WERI-Rb-1 (cell line): ENCODE measurements around the gene TMEM229A.

Experiments
- DNase-seq: peaks from one replicate; pipeline ENCODE4 v3.0.0-alpha.2; 2020
- H3K27ac ChIP-seq: fragments of 250-450 bp; sonication (Bioruptor Pico); 2 replicates; pipeline ENCODE4 v1.5.1; 2020; ENCODE audit warnings: mild to moderate bottlenecking, moderate library complexity
- H3K27me3 ChIP-seq: fragments of 250-450 bp; sonication (Bioruptor Pico); 2 replicates; pipeline ENCODE4 v1.5.1; 2021; ENCODE audit warnings: mild to moderate bottlenecking, low read depth, moderate library complexity; ENCODE audit not compliant: insufficient read depth, severe bottlenecking
- H3K36me3 ChIP-seq: fragments of 250-450 bp; sonication (Bioruptor Pico); 2 replicates; pipeline ENCODE4 v1.5.1; 2020; ENCODE audit warnings: mild to moderate bottlenecking, moderate library complexity
- H3K4me3 ChIP-seq: 2 replicates; pipeline ENCODE4 v1.5.1; 2011; ENCODE audit warnings: low read depth, mild to moderate bottlenecking, control low read depth, low read length
- H3K9me3 ChIP-seq: fragments of 250-450 bp; sonication (Bioruptor Pico); 2 replicates; pipeline ENCODE4 v1.5.1; 2021; ENCODE audit warnings: mild to moderate bottlenecking, moderate library complexity; ENCODE audit not compliant: severe bottlenecking
- TF ChIP-seq, protein P1 (sequence below): IDR thresholded peaks from 2 replicates; pipeline ENCODE4 v1.5.1; 2011; ENCODE audit warnings: low read depth, mild to moderate bottlenecking, control low read depth, inconsistent platforms, low read length

Gene TMEM229A

DNA sequence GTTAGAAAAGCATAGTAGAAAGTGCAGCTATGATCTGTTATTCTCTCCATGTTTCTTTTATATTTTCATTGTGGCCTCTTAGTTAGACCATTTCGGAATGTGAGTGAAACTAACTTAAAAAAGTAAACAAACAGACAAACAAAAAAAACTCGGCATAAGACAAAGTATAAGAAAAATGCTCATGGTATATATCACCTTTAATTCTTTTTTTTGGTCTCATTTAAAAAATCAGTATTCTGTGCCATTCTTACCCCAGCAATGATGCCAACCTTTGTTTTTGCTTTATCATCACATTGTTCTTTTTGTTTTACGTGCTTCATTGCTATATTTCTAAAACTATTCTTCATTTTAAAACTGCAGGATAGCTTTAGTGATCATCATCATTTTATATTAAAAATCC is 2.8 kb upstream of the TMEM229A start:
- H3K9me3 ChIP-seq = no peaks in the 10 kb centered on the region
- H3K27me3 ChIP-seq = peaks cover 6% of the 10 kb centered on the region
- H3K27ac ChIP-seq = no peak overlapping the region
- H3K36me3 ChIP-seq = no peaks in the 10 kb centered on the region
- no peak overlapping the region for H3K4me3 ChIP-seq
- no peak for DNase-seq
- TF ChIP-seq, protein P1, sequence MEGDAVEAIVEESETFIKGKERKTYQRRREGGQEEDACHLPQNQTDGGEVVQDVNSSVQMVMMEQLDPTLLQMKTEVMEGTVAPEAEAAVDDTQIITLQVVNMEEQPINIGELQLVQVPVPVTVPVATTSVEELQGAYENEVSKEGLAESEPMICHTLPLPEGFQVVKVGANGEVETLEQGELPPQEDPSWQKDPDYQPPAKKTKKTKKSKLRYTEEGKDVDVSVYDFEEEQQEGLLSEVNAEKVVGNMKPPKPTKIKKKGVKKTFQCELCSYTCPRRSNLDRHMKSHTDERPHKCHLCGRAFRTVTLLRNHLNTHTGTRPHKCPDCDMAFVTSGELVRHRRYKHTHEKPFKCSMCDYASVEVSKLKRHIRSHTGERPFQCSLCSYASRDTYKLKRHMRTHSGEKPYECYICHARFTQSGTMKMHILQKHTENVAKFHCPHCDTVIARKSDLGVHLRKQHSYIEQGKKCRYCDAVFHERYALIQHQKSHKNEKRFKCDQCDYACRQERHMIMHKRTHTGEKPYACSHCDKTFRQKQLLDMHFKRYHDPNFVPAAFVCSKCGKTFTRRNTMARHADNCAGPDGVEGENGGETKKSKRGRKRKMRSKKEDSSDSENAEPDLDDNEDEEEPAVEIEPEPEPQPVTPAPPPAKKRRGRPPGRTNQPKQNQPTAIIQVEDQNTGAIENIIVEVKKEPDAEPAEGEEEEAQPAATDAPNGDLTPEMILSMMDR = no peak

DNA sequence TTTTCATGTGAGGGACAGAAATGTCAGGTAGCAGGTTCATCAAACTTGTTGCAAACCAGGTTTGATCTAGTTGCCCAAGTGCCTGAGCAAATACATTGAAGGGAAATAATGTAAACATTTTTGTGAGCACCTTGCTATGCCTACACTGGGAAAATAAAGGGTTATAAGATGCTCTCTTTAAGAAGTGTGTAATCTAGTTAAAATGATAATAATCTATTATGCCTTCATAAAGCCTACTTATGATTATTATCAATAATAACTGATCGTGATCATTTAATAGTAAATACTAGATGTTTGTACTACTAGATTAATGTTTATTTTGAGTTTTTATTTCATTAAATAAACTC is 1.9 kb upstream of the TMEM229A start:
- Histone ChIP-seq H3K27ac (no peak overlapping the region), H3K27me3 (peaks cover 6% of the 10 kb centered on the region), H3K4me3 (no peak overlapping the region), H3K36me3 (no peaks in the 10 kb centered on the region), H3K9me3 (no peaks in the 10 kb centered on the region)
- no peak for DNase-seq
- TF ChIP-seq, protein P1 = no peak

DNA sequence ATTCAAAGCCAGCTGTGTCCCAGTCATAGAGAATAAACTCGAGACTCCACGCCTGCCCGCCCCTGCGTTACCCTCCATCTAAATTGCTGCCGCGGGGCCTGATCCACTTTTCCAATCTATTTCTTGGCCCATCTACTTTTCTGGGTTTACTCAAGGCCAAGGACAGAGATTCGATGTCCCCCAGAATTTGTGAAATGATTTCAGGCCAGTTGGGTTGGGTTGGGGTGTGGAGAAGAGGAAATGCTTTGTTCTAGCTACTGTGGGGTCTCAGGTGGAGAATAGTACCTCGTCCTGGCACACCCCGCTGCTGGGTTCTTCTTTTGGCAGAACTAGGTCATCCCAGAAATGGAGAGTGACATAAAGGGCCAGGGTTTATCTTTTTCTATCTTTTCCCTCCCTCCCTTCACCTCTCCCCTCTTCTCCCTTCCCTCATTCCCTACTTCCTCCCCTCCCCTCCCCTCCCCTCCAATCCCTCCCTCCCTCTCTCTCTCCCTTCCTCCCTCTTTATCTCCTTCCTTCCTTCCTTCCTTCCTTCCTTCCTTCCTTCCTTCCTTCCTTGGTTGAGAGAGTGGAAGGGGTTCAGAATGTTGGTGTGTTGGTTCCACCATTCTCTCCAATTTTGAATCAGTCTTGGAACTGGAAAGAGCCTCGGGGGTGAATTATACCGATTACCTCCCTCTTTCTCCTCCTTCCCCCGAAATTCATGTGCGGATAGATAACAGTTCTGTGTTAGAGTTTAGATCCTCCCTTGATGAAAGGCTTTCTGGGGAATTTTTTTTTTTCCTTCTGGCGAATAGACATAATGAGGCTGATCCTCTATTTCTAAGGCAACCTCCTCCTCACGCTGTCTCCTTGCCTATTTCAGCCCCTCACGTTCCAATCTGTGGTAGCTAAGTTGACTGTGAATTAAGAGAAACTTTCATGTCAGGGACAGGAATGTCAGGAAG is 1.2 kb upstream of the TMEM229A start:
- no peak for DNase-seq
- Histone ChIP-seq H3K9me3 (no peaks in the 10 kb centered on the region), H3K27ac (no peak overlapping the region), H3K36me3 (no peaks in the 10 kb centered on the region), H3K27me3 (peaks cover 6% of the 10 kb centered on the region), H3K4me3 (no peak overlapping the region)
- TF ChIP-seq, protein P1 = no peak

DNA sequence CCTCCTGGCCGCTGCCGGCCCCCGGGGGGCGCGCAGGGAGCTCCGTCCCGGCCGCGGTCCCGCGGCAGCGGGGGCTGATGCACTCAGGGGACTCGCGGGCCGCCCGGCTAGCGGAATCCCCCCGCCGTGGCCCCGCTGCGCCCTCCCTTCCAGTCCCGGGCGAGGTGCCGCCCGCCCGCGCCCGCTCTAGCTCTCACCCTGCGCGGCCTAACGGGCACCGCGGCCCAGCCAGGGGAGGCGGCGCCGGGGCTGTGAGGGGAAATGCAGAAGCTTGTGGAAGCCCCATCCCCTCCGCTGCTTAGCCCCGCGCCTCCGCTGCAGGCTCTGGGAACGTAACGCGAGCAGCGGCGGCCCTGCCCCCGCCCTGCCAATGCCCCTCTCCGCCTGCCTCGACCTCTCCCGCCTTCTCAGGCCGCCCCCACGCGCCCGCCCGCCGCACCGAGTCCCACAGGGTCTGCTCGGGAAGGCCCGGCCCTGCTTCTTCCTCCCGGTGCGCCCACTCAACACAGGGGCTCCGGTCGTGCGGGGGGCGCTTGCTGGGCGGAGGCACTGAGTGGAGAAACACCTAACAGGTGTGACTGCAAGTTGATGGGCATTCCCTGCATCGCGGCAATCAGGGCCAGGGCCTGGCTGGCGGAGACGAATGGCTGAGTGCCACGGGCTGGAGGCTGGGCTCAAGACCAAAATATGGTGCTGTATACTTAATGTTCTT is 384 bp upstream of the TMEM229A start:
- TF ChIP-seq, protein P1 = 0 out of 2 replicates have a peak, but pooled peaks have one; percentile 7
- Histone ChIP-seq H3K36me3 (no peaks in the 10 kb centered on the region), H3K9me3 (no peaks in the 10 kb centered on the region), H3K27me3 (peaks cover 6% of the 10 kb centered on the region), H3K27ac (no peak overlapping the region), H3K4me3 (peak overlapping the region; percentile 45)
- DNase-seq = peak; percentile 51

DNA sequence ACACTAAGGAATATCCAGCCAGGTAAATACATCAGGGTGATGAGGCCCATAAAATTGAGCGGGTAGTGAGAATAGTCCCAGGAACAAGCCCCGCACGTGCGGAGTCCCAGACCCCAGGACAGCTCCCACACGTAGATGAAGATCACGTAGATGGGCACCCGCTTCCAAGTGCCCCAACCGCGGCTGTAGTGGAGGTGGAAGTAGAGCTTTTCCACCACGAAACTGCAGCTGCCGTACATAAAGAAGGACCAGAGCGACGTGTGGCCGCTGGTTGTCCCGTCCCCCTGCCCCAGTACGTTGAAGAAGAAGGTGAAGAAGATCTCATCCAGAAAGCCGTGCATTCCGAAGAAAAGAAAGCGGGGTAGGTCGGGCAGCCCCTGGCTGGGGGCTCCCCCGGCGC is 948 bp downstream of the TMEM229A start:
- Histone ChIP-seq H3K9me3 (no peaks in the 10 kb centered on the region), H3K36me3 (no peaks in the 10 kb centered on the region), H3K27ac (no peak overlapping the region), H3K4me3 (peak overlapping the region; percentile 71), H3K27me3 (peaks cover 6% of the 10 kb centered on the region)
- TF ChIP-seq, protein P1 = no peak
- DNase-seq = peak; percentile 18
